Bronchial epithelial cell (primary cell): Measurements from ENCODE around the gene CEP170B. TPM values are rescaled to one million over a fixed set of nuclear protein-coding genes. Genes with fewer than 3 reads are reported as not detected.
"Not testable (repeated sequence)": the region's sequence is repeated elsewhere in the genome, so short reads cannot be mapped to it uniquely, and the experiment has no call there.

ENCODE experiments used
- DNase-seq: peaks from one replicate; pipeline ENCODE4 v3.0.0-alpha.2; 2010; ENCODE audit warnings: low read depth
- FAIRE-seq: peaks from 2 replicates; lab custom pipeline; 2011; peaks lifted over from hg19 to GRCh38; lab: Jason Lieb, UNC
- H3K27me3 ChIP-seq: 2 replicates; pipeline ENCODE4 v1.5.1; 2011; ENCODE audit warnings: low read length; ENCODE audit not compliant: control insufficient read depth, insufficient read depth
- H3K36me3 ChIP-seq: 2 replicates; pipeline ENCODE4 v1.5.1; 2011; ENCODE audit warnings: low read length; ENCODE audit not compliant: control insufficient read depth, insufficient read depth
- H3K4me3 ChIP-seq: 2 replicates; pipeline ENCODE4 v1.5.1; 2011; ENCODE audit warnings: mild to moderate bottlenecking, low read depth, low read length, control low read depth
- CTCF ChIP-seq: IDR thresholded peaks from 2 replicates; pipeline ENCODE4 v1.5.1; 2011; ENCODE audit warnings: mild to moderate bottlenecking, moderate library complexity, low read length, control low read depth, inconsistent platforms; ENCODE audit not compliant: insufficient read depth, severe bottlenecking
- total RNA-seq: library from RNA; depleted of rRNA; stranded (reverse); fragments of >200 nt; gene quantifications from 2 replicates; pipeline ENCODE4 v1.2.1, GENCODE V29; 2014

Gene CEP170B
- total RNA-seq, 1 donor from 2014 or later: 29.0 TPM

DNA sequence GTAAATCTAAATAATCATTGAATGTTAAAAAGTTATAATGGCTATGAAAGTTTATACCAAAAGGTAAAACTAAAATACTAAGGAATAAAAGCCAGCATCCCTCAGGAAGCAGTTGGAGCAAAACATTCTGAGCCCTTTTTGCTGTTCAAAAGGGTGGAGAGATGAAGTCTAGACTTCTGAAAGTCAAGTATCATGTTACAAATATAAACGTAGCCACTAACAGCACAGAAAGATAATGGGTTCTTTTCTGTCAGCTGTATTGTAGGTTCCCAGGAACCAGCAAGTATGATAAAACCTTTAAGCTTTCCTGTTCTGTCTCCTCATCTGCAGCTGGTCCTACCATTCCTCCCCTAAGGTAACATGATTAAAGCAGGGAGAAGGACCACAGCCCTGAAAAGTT is 43.2 kb downstream of the CEP170B start:
- no peaks in the 10 kb centered on the region for H3K36me3 ChIP-seq
- no peaks in the 10 kb centered on the region for H3K27me3 ChIP-seq
- DNase-seq (no peak), FAIRE-seq (no peak)
- H3K4me3 ChIP-seq: no peak overlapping the region
- TF ChIP-seq CTCF: no peak

- H3K4me3 ChIP-seq: no peak overlapping the region
- no peak for TF ChIP-seq CTCF
- no peaks in the 10 kb centered on the region for H3K27me3 ChIP-seq
- no peak for DNase-seq
- no peaks in the 10 kb centered on the region for H3K36me3 ChIP-seq
- no peak for FAIRE-seq
Measured at GRCh38 chr14:104912053-104912452, 47.0 kb downstream of the CEP170B start.

GRCh38 chr14:104913435-104913834 is 48.4 kb downstream of the CEP170B start:
- no peaks in the 10 kb centered on the region for H3K36me3 ChIP-seq
- H3K27me3 ChIP-seq: no peaks in the 10 kb centered on the region
- DNase-seq (no peak), FAIRE-seq (no peak)
- H3K4me3 ChIP-seq: no peak overlapping the region
- TF ChIP-seq CTCF: no peak

DNA sequence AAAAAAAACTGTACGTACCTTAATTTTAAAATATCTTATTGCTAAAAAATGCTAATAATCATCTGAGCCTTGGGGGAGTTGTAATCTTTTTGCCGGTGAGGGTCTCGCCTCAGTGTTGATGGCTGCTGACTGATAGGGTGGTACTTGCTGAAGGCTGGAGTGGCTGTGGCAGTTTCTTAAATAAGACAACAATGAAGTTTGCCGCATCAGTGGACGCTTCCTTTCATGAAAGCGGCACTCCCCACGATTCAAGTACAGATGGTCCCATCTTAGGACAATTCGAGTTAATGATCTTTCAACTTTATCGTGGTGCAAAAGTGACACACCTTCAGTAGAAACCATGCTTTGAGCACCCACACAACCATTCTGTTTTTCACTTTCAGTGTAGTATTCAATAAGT is 52.0 kb downstream of the CEP170B start:
- no peak for TF ChIP-seq CTCF
- FAIRE-seq (no peak), DNase-seq (no peak)
- no peaks in the 10 kb centered on the region for H3K27me3 ChIP-seq
- H3K36me3 ChIP-seq: no peaks in the 10 kb centered on the region
- no peak overlapping the region for H3K4me3 ChIP-seq

- H3K36me3 ChIP-seq: no peaks in the 10 kb centered on the region
- no peaks in the 10 kb centered on the region for H3K27me3 ChIP-seq
- H3K4me3 ChIP-seq: no peak overlapping the region
- TF ChIP-seq CTCF: no peak
- DNase-seq: no peak
- no peak for FAIRE-seq
Measured at GRCh38 chr14:104917993-104918392, 52.9 kb downstream of the CEP170B start.

GRCh38 chr14:104919152-104919992 is 54.3 kb downstream of the CEP170B start:
- H3K4me3 ChIP-seq, FAIRE-seq, H3K36me3 ChIP-seq, DNase-seq, H3K27me3 ChIP-seq: not testable (repeated sequence)
